ENCODE data around the gene MATK.
A peak's percentile ranks its signal among the peaks of the same experiment; 100 is the strongest.
"Not testable (repeated sequence)": the region's sequence is repeated elsewhere in the genome, so short reads cannot be mapped to it uniquely, and the experiment has no call there.

Gene MATK

GRCh38 chr19:3785938-3786824, at the start of gene MATK:
MATK (minus strand) TSS chr19:3786381; CDS start chr19:3785135, 1,246 bp downstream.
- peak; percentile 39 for DNase-seq

GRCh38 chr19:3835055-3835435, 48.9 kb upstream of the MATK start:
- DNase-seq: no peak

- no peak for DNase-seq
Measured at GRCh38 chr19:3834349-3835054, 48.3 kb upstream of the MATK start.

GRCh38 chr19:3833578-3834348, 47.6 kb upstream of the MATK start:
- no peak for DNase-seq

GRCh38 chr19:3832001-3832400, 45.8 kb upstream of the MATK start:
- no peak for DNase-seq

- DNase-seq: no peak
Measured at GRCh38 chr19:3831601-3832000, 45.4 kb upstream of the MATK start.

GRCh38 chr19:3830621-3831589, 44.7 kb upstream of the MATK start:
- DNase-seq: no peak

GRCh38 chr19:3827306-3827705, 41.1 kb upstream of the MATK start:
- no peak for DNase-seq

GRCh38 chr19:3826163-3826562, 40.0 kb upstream of the MATK start:
- DNase-seq: no peak

- no peak for DNase-seq
Measured at GRCh38 chr19:3825286-3825956, 39.2 kb upstream of the MATK start.

GRCh38 chr19:3823350-3823713, 37.2 kb upstream of the MATK start:
- DNase-seq: no peak

- DNase-seq: no peak
Measured at GRCh38 chr19:3822683-3823349, 36.6 kb upstream of the MATK start.

GRCh38 chr19:3821857-3822364, 35.7 kb upstream of the MATK start:
- DNase-seq: peak; percentile 96

- no peak for DNase-seq
Measured at GRCh38 chr19:3821156-3821555, 35.0 kb upstream of the MATK start.

GRCh38 chr19:3819989-3820388, 33.8 kb upstream of the MATK start:
- DNase-seq: no peak

GRCh38 chr19:3818918-3819317, 32.7 kb upstream of the MATK start:
- no peak for DNase-seq

- DNase-seq: no peak
Measured at GRCh38 chr19:3818466-3818865, 32.3 kb upstream of the MATK start.

- no peak for DNase-seq
Measured at GRCh38 chr19:3817761-3818160, 31.6 kb upstream of the MATK start.

GRCh38 chr19:3816566-3817218, 30.5 kb upstream of the MATK start:
- DNase-seq: no peak

GRCh38 chr19:3816148-3816547, 30.0 kb upstream of the MATK start:
- not testable (repeated sequence) for DNase-seq

All from activated T-cell treated with anti-CD3 and anti-CD28 coated beads, Interleukin-2, amount 50 U/mL, for 1 hour (primary cell).